Trophoblast cell (in vitro differentiated cells and primary cell): Measurements from ENCODE around the gene UNC13B.
"Not testable (repeated sequence)": the region's sequence is repeated elsewhere in the genome, so short reads cannot be mapped to it uniquely, and the experiment has no call there.

Source experiments
- DNase-seq, 2 donors: peaks; one replicate each; pipeline ENCODE4 v3.0.0-alpha.2; 2016
- H2AFZ ChIP-seq: 2 replicates; pipeline ENCODE4 v1.6.1; 2013; ENCODE audit warnings: low read length, moderate library complexity, mild to moderate bottlenecking; ENCODE audit not compliant: insufficient read depth, poor library complexity
- H2AK5ac ChIP-seq: 2 replicates; pipeline ENCODE4 v1.6.1; 2013; ENCODE audit warnings: mild to moderate bottlenecking, low read length
- H2BK120ac ChIP-seq: 2 replicates; pipeline ENCODE4 v1.6.1; 2013; ENCODE audit warnings: low read length, mild to moderate bottlenecking, moderate library complexity; ENCODE audit not compliant: insufficient read depth, poor library complexity
- H2BK12ac ChIP-seq: 2 replicates; pipeline ENCODE4 v1.6.1; 2013; ENCODE audit warnings: mild to moderate bottlenecking, low read length, moderate library complexity
- H2BK5ac ChIP-seq: 2 replicates; pipeline ENCODE4 v1.6.1; 2013; ENCODE audit warnings: low read length, low read depth, moderate library complexity, mild to moderate bottlenecking; ENCODE audit not compliant: poor library complexity
- H3K14ac ChIP-seq: 2 replicates; pipeline ENCODE4 v1.6.1; 2013; ENCODE audit warnings: mild to moderate bottlenecking, low read length
- H3K18ac ChIP-seq: 2 replicates; pipeline ENCODE4 v1.6.1; 2013; ENCODE audit warnings: mild to moderate bottlenecking, low read length
- H3K23ac ChIP-seq: 2 replicates; pipeline ENCODE4 v1.6.1; 2013; ENCODE audit warnings: low read length
- H3K27ac ChIP-seq: 2 replicates; pipeline ENCODE4 v1.5.1; 2013; ENCODE audit warnings: low read depth, mild to moderate bottlenecking, inconsistent platforms, low read length, moderate library complexity
- H3K27me3 ChIP-seq: 2 replicates; pipeline ENCODE4 v1.6.1; 2013; ENCODE audit warnings: inconsistent platforms, mild to moderate bottlenecking, low read length, moderate library complexity; ENCODE audit not compliant: insufficient read depth
- H3K36me3 ChIP-seq, 2 experiments: 1 replicate in 1 of 2; 2 replicates in 1 of 2; pipeline ENCODE4 v1.6.1; 2013; ENCODE audit warnings: low read length in 2 of 2, mild to moderate bottlenecking in 2 of 2, moderate library complexity in 1 of 2; ENCODE audit not compliant: insufficient read depth in 2 of 2, control insufficient read depth in 1 of 2
- H3K4ac ChIP-seq: 2 replicates; pipeline ENCODE4 v1.6.1; 2013; ENCODE audit warnings: low read depth, mild to moderate bottlenecking, low read length, moderate library complexity
- H3K4me1 ChIP-seq, 2 experiments: 1 replicate in 1 of 2; 2 replicates in 1 of 2; pipeline ENCODE4 v1.6.1; 2013; ENCODE audit warnings: low read length in 2 of 2, mild to moderate bottlenecking in 2 of 2, moderate library complexity in 1 of 2; ENCODE audit not compliant: insufficient read depth in 2 of 2, control insufficient read depth in 1 of 2
- H3K4me2 ChIP-seq: 2 replicates; pipeline ENCODE4 v1.6.1; 2013; ENCODE audit warnings: inconsistent platforms, mild to moderate bottlenecking, low read length, moderate library complexity
- H3K4me3 ChIP-seq: 2 replicates; pipeline ENCODE4 v1.5.1; 2013; ENCODE audit warnings: mild to moderate bottlenecking, low read depth, low read length, inconsistent platforms
- H3K79me1 ChIP-seq: one replicate; pipeline ENCODE4 v1.6.1; 2013; ENCODE audit warnings: low read length
- H3K79me2 ChIP-seq: 2 replicates; pipeline ENCODE4 v1.6.1; 2013; ENCODE audit warnings: low read length, mild to moderate bottlenecking; ENCODE audit not compliant: control insufficient read depth, insufficient read depth, poor library complexity
- H3K9ac ChIP-seq: 2 replicates; pipeline ENCODE4 v1.6.1; 2013; ENCODE audit warnings: mild to moderate bottlenecking, low read length
- H3K9me3 ChIP-seq: 2 replicates; pipeline ENCODE4 v1.6.1; 2013; ENCODE audit warnings: low read depth, mild to moderate bottlenecking, control low read depth, inconsistent platforms, low read length; ENCODE audit not compliant: insufficient read depth
- H4K12ac ChIP-seq: 2 replicates; pipeline ENCODE4 v1.6.1; 2013; ENCODE audit warnings: low read depth, mild to moderate bottlenecking, low read length, moderate library complexity
- H4K8ac ChIP-seq: 2 replicates; pipeline ENCODE4 v1.6.1; 2013; ENCODE audit warnings: low read depth, mild to moderate bottlenecking, low read length, moderate library complexity
- H4K91ac ChIP-seq: one replicate; pipeline ENCODE4 v1.6.1; 2013; ENCODE audit warnings: low read depth, mild to moderate bottlenecking, low read length, moderate library complexity
- WGBS: extraction: QIAGEN DNeasy Blood & Tissue Kit; methylation state at CpG from one replicate; pipeline ENCODE4 v1.1.7; 2013; ENCODE audit warnings: missing lambda C conversion rate; ENCODE audit not compliant: insufficient read length, insufficient coverage; ENCODE audit errors: extremely low coverage; 5-methylcytosine and 5-hydroxymethylcytosine counted together

Gene UNC13B

GRCh38 chr9:35177520-35177919, 15.7 kb downstream of the UNC13B start:
- Histone ChIP-seq H3K9ac (no peak overlapping the region), H3K27me3 (no peaks in the 10 kb centered on the region), H3K18ac (no peak overlapping the region), H2AFZ (no peak overlapping the region), H4K8ac (no peak overlapping the region), H4K12ac (no peak overlapping the region), H2BK120ac (no peak overlapping the region), H3K4me3 (no peak overlapping the region), H3K4ac (no peak overlapping the region), H2BK5ac (no peak overlapping the region), H3K23ac (no peak overlapping the region), H3K27ac (no peak overlapping the region), H3K4me1 (no peaks in the 10 kb centered on the region), H4K91ac (no peak overlapping the region), H2BK12ac (no peak overlapping the region), H3K14ac (no peak overlapping the region), H3K79me1 (no peaks in the 10 kb centered on the region), H2AK5ac (no peak overlapping the region), H3K36me3 (no peaks in the 10 kb centered on the region), H3K4me2 (no peak overlapping the region), H3K9me3 (peaks cover 2% of the 10 kb centered on the region), H3K79me2 (no peaks in the 10 kb centered on the region)
- no peak for DNase-seq

GRCh38 chr9:35179347-35180280, 17.8 kb downstream of the UNC13B start:
- Histone ChIP-seq H2AK5ac (no peak overlapping the region), H3K79me1 (no peaks in the 10 kb centered on the region), H3K27ac (no peak overlapping the region), H3K18ac (no peak overlapping the region), H3K79me2 (no peaks in the 10 kb centered on the region), H4K8ac (no peak overlapping the region), H4K12ac (no peak overlapping the region), H2BK5ac (no peak overlapping the region), H3K23ac (no peak overlapping the region), H2BK120ac (no peak overlapping the region), H4K91ac (no peak overlapping the region), H3K4me3 (no peak overlapping the region), H2AFZ (no peak overlapping the region), H3K4me1 (no peaks in the 10 kb centered on the region), H3K14ac (no peak overlapping the region), H3K27me3 (no peaks in the 10 kb centered on the region), H2BK12ac (no peak overlapping the region), H3K36me3 (peaks cover 0 to 2% of the 10 kb centered on the region in 2 experiments), H3K4me2 (no peak overlapping the region), H3K9me3 (peaks cover 10% of the 10 kb centered on the region), H3K4ac (no peak overlapping the region), H3K9ac (no peak overlapping the region)
- no peak for DNase-seq
- WGBS, result 100% methylated on average over 1 of the region's 4 CpGs

DNA sequence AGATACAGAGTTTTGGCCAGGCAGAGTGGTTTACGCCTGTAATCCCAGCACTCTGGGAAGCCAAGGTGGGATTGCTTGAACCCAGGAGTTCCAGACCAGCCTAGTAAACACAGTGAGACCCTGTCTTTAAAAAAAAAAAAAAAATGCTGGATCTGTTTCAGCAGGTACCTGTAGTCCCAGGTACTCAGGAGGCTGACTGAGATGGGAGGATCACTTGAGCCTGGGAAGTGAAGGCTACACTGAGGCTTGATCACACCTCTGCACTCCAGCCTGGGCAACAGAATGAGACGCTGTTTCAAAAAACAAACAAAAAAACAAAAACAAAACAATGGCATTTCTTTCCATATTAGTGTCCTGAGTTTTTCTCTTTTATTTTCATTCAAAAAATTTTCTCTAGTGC, 19.0 kb downstream of the UNC13B start:
- Histone ChIP-seq H2BK120ac (no peak overlapping the region), H3K23ac (no peak overlapping the region), H3K27ac (no peak overlapping the region), H4K8ac (no peak overlapping the region), H3K79me1 (no peaks in the 10 kb centered on the region), H3K4me1 (no peaks in the 10 kb centered on the region), H3K27me3 (no peaks in the 10 kb centered on the region), H4K91ac (no peak overlapping the region), H2AFZ (no peak overlapping the region), H3K14ac (no peak overlapping the region), H3K18ac (no peak overlapping the region), H2BK5ac (no peak overlapping the region), H3K36me3 (peaks cover 0 to 2% of the 10 kb centered on the region in 2 experiments), H2BK12ac (no peak overlapping the region), H2AK5ac (no peak overlapping the region), H3K9me3 (peaks cover 10% of the 10 kb centered on the region), H3K4me3 (no peak overlapping the region), H4K12ac (no peak overlapping the region), H3K4ac (no peak overlapping the region), H3K79me2 (no peaks in the 10 kb centered on the region), H3K4me2 (no peak overlapping the region), H3K9ac (no peak overlapping the region)
- no peak for DNase-seq
- WGBS, result no CpG with 5 or more reads among the region's 2 CpGs

DNA sequence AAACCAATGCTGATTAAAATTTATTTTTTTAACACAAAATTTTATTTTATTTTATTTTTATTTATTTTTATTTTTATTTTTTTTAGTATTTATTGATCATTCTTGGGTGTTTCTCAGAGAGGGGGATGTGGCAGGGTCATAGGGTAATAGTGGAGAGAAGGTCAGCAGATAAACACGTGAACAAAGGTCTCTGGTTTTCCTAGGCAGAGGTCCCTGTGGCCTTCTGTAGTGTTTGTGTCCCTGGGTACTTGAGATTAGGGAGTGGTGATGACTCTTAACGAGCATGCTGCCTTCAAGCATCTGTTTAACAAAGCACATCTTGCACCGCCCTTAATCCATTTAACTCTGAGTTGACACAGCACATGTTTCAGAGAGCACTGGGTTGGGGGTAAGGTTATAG, 20.6 kb downstream of the UNC13B start:
- not testable (repeated sequence) for DNase-seq, H4K8ac ChIP-seq, H3K27me3 ChIP-seq, H2AFZ ChIP-seq, H4K91ac ChIP-seq, H3K79me1 ChIP-seq, H3K27ac ChIP-seq, H3K4me2 ChIP-seq, H2AK5ac ChIP-seq, H3K23ac ChIP-seq, H3K36me3 ChIP-seq, H3K18ac ChIP-seq, H3K4me1 ChIP-seq, H3K4ac ChIP-seq, H4K12ac ChIP-seq, H2BK12ac ChIP-seq, H3K4me3 ChIP-seq, H3K9ac ChIP-seq, H2BK120ac ChIP-seq, H3K14ac ChIP-seq, H3K79me2 ChIP-seq, H2BK5ac ChIP-seq
- no CpG with 5 or more reads among the region's 3 CpGs for WGBS
- H3K9me3 ChIP-seq, result peaks cover 10% of the 10 kb centered on the region
